B cell (primary cell): ENCODE results near the gene ADAMTSL1.

Experiments used
- EZH2 ChIP-seq: IDR thresholded peaks from 2 replicates; pipeline ENCODE4 v1.6.1; 2012; ENCODE audit warnings: borderline replicate concordance, low read depth, mild to moderate bottlenecking, moderate library complexity, low read length; ENCODE audit not compliant: insufficient read depth, poor library complexity, severe bottlenecking
- TF ChIP-seq, protein P1 (sequence below): fragments of 200-600 bp; IDR thresholded peaks from one replicate; pipeline ENCODE4 v1.8.0; 2022; ENCODE audit warnings: antibody characterized with exemption, mild to moderate bottlenecking

DNA sequence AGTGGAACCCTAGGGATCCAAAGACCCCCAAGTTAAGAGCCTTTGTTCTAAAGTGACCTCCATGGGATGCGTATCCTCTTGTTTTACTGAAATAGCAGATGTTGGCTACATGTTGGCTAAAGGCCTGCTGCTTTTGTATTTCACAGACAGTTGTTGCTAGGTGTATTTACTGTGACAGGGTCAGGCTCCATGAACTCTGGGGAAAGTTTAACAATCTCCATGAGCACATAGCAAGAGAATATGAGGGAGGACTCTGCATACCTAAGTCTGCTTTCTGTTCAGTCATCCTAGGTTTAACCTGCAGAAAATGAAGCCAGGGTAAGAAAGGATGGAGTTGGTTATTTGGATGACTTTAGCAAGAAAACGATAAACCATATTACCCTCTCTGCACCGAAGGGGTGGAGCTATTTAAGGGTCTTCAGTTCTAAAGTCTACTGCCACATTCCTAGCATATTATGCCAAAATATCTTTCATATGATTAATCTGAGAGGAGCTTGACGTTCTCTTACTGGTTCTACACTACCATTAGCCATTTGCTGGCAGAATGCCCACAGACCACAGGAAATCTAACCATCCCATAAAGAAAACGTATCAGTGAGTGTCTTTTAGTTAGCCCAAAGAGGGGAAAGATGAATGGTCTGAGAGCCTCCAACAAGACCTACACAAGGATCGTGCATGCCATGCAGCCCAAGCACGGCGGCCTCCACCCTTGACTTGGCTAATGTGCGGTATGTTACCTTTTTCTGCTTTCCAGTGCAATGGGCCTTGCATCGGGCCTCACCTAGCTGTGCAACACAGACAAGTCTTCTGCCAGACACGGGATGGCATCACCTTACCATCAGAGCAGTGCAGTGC is 431.3 kb downstream of the ADAMTSL1 start:
- TF ChIP-seq, protein P1, sequence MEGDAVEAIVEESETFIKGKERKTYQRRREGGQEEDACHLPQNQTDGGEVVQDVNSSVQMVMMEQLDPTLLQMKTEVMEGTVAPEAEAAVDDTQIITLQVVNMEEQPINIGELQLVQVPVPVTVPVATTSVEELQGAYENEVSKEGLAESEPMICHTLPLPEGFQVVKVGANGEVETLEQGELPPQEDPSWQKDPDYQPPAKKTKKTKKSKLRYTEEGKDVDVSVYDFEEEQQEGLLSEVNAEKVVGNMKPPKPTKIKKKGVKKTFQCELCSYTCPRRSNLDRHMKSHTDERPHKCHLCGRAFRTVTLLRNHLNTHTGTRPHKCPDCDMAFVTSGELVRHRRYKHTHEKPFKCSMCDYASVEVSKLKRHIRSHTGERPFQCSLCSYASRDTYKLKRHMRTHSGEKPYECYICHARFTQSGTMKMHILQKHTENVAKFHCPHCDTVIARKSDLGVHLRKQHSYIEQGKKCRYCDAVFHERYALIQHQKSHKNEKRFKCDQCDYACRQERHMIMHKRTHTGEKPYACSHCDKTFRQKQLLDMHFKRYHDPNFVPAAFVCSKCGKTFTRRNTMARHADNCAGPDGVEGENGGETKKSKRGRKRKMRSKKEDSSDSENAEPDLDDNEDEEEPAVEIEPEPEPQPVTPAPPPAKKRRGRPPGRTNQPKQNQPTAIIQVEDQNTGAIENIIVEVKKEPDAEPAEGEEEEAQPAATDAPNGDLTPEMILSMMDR = no peak
- no peak for TF ChIP-seq EZH2
